K562 (cell line): ENCODE measurements around the gene ENTPD6. TPM values are rescaled to one million over a fixed set of nuclear protein-coding genes. Genes with fewer than 3 reads are reported as not detected.

Experiments used
- ATAC-seq: fragments of 200-7000 bp; cut with Tn5 transposase; 3 replicates; pipeline ENCODE4 v1.9.1; 2020; ENCODE audit warnings: moderate library complexity
- BruUV-seq: library from RNA; stranded (reverse); fragments of 400-500 nt; replicated peaks from 2 replicates; lab custom pipeline; 2021; lab: Mats Ljungman, UMichigan
- CTCF ChIA-PET: fragments of 300-600 bp; formaldehyde crosslinking; extraction: SDS; loops from one replicate; lab custom pipeline; 2021; ENCODE audit warnings: low intra/inter-chr PET ratio; lab: Yijun Ruan, JAX
- POLR2A ChIA-PET: fragments of 300-600, 350-650 bp; sonication (Branson Sonifier 250); formaldehyde crosslinking; extraction: SDS; loops from one replicate; lab custom pipeline; 2021; ENCODE audit warnings: antibody characterized with exemption, inconsistent platforms; lab: Yijun Ruan, JAX
- DNase-seq, 4 experiments: peaks; one replicate each; pipeline versions ENCODE4 v3.0.0 to v3.0.0-alpha.2; 2011 to 2018; ENCODE audit warnings: low spot score in 3 of 4, mixed read lengths in 3 of 4; ENCODE audit errors: extremely low read depth in 1 of 4
- FAIRE-seq: peaks from 2 replicates; lab custom pipeline; 2011; peaks lifted over from hg19 to GRCh38; lab: Jason Lieb, UNC
- H2AFZ ChIP-seq: 2 replicates; pipeline ENCODE4 v1.6.0; 2011; ENCODE audit warnings: low read depth, low read length, control low read depth, inconsistent platforms
- H3K27ac ChIP-seq: fragments of 200-600 bp; 3 replicates; pipeline ENCODE4 v1.8.0; 2011; ENCODE audit warnings: low read depth, mild to moderate bottlenecking, control low read depth, inconsistent platforms, low read length, moderate library complexity, mixed read lengths; ENCODE audit errors: extremely low read depth
- H3K27me3 ChIP-seq, 2 experiments: fragments of 300-600 bp in 1 of 2; 2 replicates in 1 of 2; 3 replicates in 1 of 2; pipeline versions ENCODE4 v1.6.0 to v1.8.0; 2011; ENCODE audit warnings: inconsistent platforms in 2 of 2, low read length in 2 of 2, mild to moderate bottlenecking in 1 of 2, mixed read lengths in 1 of 2, moderate library complexity in 1 of 2; ENCODE audit not compliant: control insufficient read depth in 2 of 2, insufficient read depth in 2 of 2
- H3K36me3 ChIP-seq: fragments of 300-600 bp; 3 replicates; pipeline ENCODE4 v1.8.0; 2011; ENCODE audit warnings: mild to moderate bottlenecking, low read length, inconsistent platforms; ENCODE audit not compliant: control insufficient read depth, insufficient read depth
- H3K4me1 ChIP-seq, 2 experiments: fragments of 200-600 bp in 1 of 2; replicated peaks in 1 of 2; 2 replicates in 1 of 2; 3 replicates in 1 of 2; pipeline versions ENCODE4 v1.5.1 to v1.8.0; 2011; ENCODE audit warnings: inconsistent platforms in 2 of 2, low read length in 2 of 2, mild to moderate bottlenecking in 1 of 2, mixed read lengths in 1 of 2, moderate library complexity in 1 of 2; ENCODE audit not compliant: control insufficient read depth in 2 of 2, insufficient read depth in 2 of 2
- H3K4me2 ChIP-seq: 2 replicates; pipeline ENCODE4 v1.6.1; 2011; ENCODE audit warnings: low read length, control low read depth, inconsistent platforms, mixed read lengths; ENCODE audit not compliant: insufficient read depth
- H3K4me3 ChIP-seq: fragments of 200-600 bp; sonication (generic), shearing (Covaris generic); 2 replicates; pipeline ENCODE4 v1.5.1; 2016; ENCODE audit warnings: control low read depth, inconsistent platforms
- H3K79me2 ChIP-seq: fragments of 200-600 bp; 3 replicates; pipeline ENCODE4 v1.8.0; 2011; ENCODE audit warnings: low read length, inconsistent platforms; ENCODE audit not compliant: control insufficient read depth, insufficient read depth
- H3K9ac ChIP-seq, 2 experiments: 2 replicates each; pipeline versions ENCODE4 v1.6.0 to v1.6.1; 2011; ENCODE audit warnings: low read depth in 2 of 2, low read length in 2 of 2, control low read depth in 1 of 2, inconsistent platforms in 1 of 2, mild to moderate bottlenecking in 1 of 2, mixed read lengths in 1 of 2; ENCODE audit not compliant: insufficient read depth in 1 of 2
- H3K9me1 ChIP-seq: one replicate; pipeline ENCODE4 v1.6.0; 2011; ENCODE audit warnings: inconsistent platforms, mild to moderate bottlenecking, low read length, moderate library complexity; ENCODE audit not compliant: control insufficient read depth, insufficient read depth
- H3K9me3 ChIP-seq: replicated peaks from 2 replicates; pipeline ENCODE4 v1.5.1; 2011; ENCODE audit warnings: low read depth, low read length, inconsistent platforms; ENCODE audit not compliant: control insufficient read depth, insufficient read depth
- H4K20me1 ChIP-seq: replicated peaks from 2 replicates; pipeline ENCODE4 v1.6.1; 2011; ENCODE audit warnings: low read length, inconsistent platforms, mixed read lengths; ENCODE audit not compliant: control insufficient read depth, insufficient read depth
- ARHGAP35 ChIP-seq: fragments of 450-650 bp; IDR thresholded peaks from 2 replicates; pipeline ENCODE4 v1.6.1; 2018; ENCODE audit not compliant: partially characterized antibody
- CHCHD3 ChIP-seq: fragments of 250-450 bp; sonication (Bioruptor Pico); IDR thresholded peaks from 2 replicates; pipeline ENCODE4 v2.1.2; 2022; ENCODE audit warnings: mild to moderate bottlenecking
- CTCF ChIP-seq, 3 experiments: IDR thresholded peaks in 2 of 3; conservative IDR thresholded peaks in 1 of 3; 2 replicates each; pipeline ENCODE4 v1.5.1; 2011 to 2012; ENCODE audit warnings: low read length in 3 of 3, mild to moderate bottlenecking in 3 of 3, control low read depth in 2 of 3, improper control_type of control experiment in 1 of 3, inconsistent platforms in 1 of 3, low read depth in 1 of 3, mixed read lengths in 1 of 3, moderate library complexity in 1 of 3; ENCODE audit not compliant: insufficient read depth in 2 of 3
- DDX20 ChIP-seq: fragments of 450-650 bp; IDR thresholded peaks from 2 replicates; pipeline ENCODE4 v1.6.1; 2016; ENCODE audit warnings: missing genetic modification characterization, low read depth, mild to moderate bottlenecking, missing compliant biosample characterization, moderate library complexity
- EHMT2 ChIP-seq: fragments of 450-650 bp; IDR thresholded peaks from 2 replicates; pipeline ENCODE4 v1.6.1; 2018; ENCODE audit warnings: antibody characterized with exemption
- ERF ChIP-seq: fragments of 450-650 bp; formaldehyde crosslinking; IDR thresholded peaks from 2 replicates; pipeline ENCODE4 v1.4.0; 2020; ENCODE audit warnings: mild to moderate bottlenecking, mixed read lengths
- GATAD2B ChIP-seq: fragments of 450-650 bp; IDR thresholded peaks from 2 replicates; pipeline ENCODE4 v1.6.1; 2017; ENCODE audit warnings: mild to moderate bottlenecking, borderline replicate concordance
- HLTF ChIP-seq: fragments of 450-650 bp; IDR thresholded peaks from 2 replicates; pipeline ENCODE4 v1.6.1; 2016
- NFATC3 ChIP-seq: fragments of 450-650 bp; IDR thresholded peaks from 2 replicates; pipeline ENCODE4 v1.6.1; 2017; ENCODE audit warnings: mild to moderate bottlenecking
- NONO ChIP-seq, 2 experiments: fragments of 200-400 bp in 1 of 2; fragments of 450-650 bp in 1 of 2; formaldehyde crosslinking in 1 of 2; IDR thresholded peaks; 2 replicates each; pipeline ENCODE4 v1.6.1; 2017; ENCODE audit warnings: low read depth in 2 of 2, mild to moderate bottlenecking in 2 of 2, moderate library complexity in 2 of 2, low read length in 1 of 2
- PCBP2 ChIP-seq: fragments of 200-400 bp; formaldehyde crosslinking; IDR thresholded peaks from 2 replicates; pipeline ENCODE4 v1.6.1; 2018; ENCODE audit warnings: low read length, low read depth, mild to moderate bottlenecking, moderate library complexity; ENCODE audit not compliant: poor library complexity, severe bottlenecking
- RBM25 ChIP-seq: fragments of 200-400 bp; formaldehyde crosslinking; IDR thresholded peaks from 2 replicates; pipeline ENCODE4 v1.6.1; 2018; ENCODE audit warnings: low read length, low read depth, moderate library complexity; ENCODE audit not compliant: severe bottlenecking
- SIRT6 ChIP-seq: IDR thresholded peaks from one replicate; pipeline ENCODE4 v1.6.1; 2012; ENCODE audit warnings: low read depth, mild to moderate bottlenecking, control low read depth, inconsistent platforms, low read length, moderate library complexity
- WGBS: fragments of 100-300 bp; shearing (Covaris generic); methylation state at CpG from one replicate; pipeline ENCODE4 v1.1.6; 2016; ENCODE audit warnings: low coverage, mixed read lengths; ENCODE audit not compliant: insufficient coverage; ENCODE audit errors: missing lambda C conversion rate; 5-methylcytosine and 5-hydroxymethylcytosine counted together
- in situ Hi-C: fragments of 300-500 bp; cut with MboI; formaldehyde crosslinking; loops from 4 replicates; pipeline ENCODE4 v1.15.0; 2018; ENCODE audit warnings: inconsistent platforms, mixed read lengths
- intact Hi-C: fragments of 100-400 bp; cut with micrococcal nuclease; formaldehyde crosslinking; loops from 2 replicates; pipeline ENCODE4 v1.14.2; 2022
- polyA plus RNA-seq, 8 experiments: library from polyadenylated mRNA; depleted of rRNA in 4 of 8; stranded (reverse) in 5 of 8; unstranded in 3 of 8; fragments of >200 nt; fragmentation: Nextera tagmentation in 2 of 8; fragmentation: Illumina TruSeq in 1 of 8; extraction: Ambion mirVana in 2 of 8; extraction: Trizol in 1 of 8; gene quantifications; 2 replicates each; pipeline versions ENCODE4 v1.2.1 to v1.2.3, GENCODE V29; 2011 to 2014; ENCODE audit warnings: inconsistent platforms in 1 of 8, missing spikeins in 1 of 8
- total RNA-seq, 7 experiments: library from RNA; depleted of rRNA in 6 of 7; stranded (reverse); fragments of >200 nt in 6 of 7; fragmentation: Illumina TruSeq in 2 of 7; extraction: Trizol in 2 of 7; gene quantifications; 2 replicates each; pipeline versions ENCODE4 v1.2.1 to v1.2.3, GENCODE V29; 2011 to 2021; ENCODE audit warnings: low replicate concordance in 1 of 7
- TF ChIP-seq, protein P1 (sequence below): fragments of 250-450 bp; sonication (Bioruptor Pico); IDR thresholded peaks from 2 replicates; pipeline ENCODE4 v1.8.0; 2022; ENCODE audit warnings: inconsistent platforms, mild to moderate bottlenecking, moderate library complexity, borderline replicate concordance
- TF ChIP-seq, protein P2 (sequence below): fragments of 450-650 bp; conservative IDR thresholded peaks from 2 replicates; pipeline ENCODE4 v1.6.1; 2016; ENCODE audit warnings: missing genetic modification characterization, low read depth, mild to moderate bottlenecking, control low read depth, missing compliant biosample characterization

Gene ENTPD6
- total and polyA plus RNA-seq, 9 of the 15 experiments (the other 6 are each of a cell fraction or from before 2014, with no cell fraction given), result 0.82 to 36.8 (median 22.4) TPM

DNA sequence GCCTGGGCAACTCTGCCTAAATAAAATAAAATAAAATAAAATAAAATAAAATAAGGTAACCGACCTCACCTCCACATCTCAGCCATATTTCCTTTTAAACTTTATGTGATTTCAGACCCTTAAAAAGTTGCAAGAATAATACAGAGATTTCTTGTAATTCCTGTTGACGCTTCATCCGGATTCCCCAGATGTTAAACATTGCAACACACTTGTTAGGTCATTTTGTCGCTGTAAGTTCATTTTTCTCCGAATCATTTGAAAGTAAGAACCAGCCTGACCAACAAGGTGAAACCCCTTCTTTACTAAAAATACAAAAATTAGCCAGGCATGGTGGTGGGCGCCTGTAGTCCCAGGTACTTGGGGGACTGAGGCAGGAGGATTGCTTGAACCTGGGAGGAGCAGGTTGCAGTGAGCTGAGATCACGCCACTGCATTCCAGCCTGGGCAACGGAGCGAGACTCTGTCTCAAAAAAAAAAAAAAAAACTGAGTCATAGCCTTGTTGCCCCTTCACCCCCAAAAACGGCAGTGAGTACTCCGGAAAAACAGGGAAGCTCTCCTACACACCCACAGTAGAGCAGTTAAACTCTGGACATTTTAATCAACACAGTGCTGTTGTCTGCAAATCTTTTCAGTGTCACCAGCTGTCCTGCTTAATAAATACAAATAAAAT lies 58.2 kb downstream of the ENTPD6 start (continued):
- no peak for TF ChIP-seq ERF (CRISPR knock-in tag)
- TF ChIP-seq, protein P1, sequence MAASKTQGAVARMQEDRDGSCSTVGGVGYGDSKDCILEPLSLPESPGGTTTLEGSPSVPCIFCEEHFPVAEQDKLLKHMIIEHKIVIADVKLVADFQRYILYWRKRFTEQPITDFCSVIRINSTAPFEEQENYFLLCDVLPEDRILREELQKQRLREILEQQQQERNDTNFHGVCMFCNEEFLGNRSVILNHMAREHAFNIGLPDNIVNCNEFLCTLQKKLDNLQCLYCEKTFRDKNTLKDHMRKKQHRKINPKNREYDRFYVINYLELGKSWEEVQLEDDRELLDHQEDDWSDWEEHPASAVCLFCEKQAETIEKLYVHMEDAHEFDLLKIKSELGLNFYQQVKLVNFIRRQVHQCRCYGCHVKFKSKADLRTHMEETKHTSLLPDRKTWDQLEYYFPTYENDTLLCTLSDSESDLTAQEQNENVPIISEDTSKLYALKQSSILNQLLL (CRISPR knock-in tag), result no peak
- TF ChIP-seq CHCHD3, result no peak
- no peak for TF ChIP-seq NONO (IDR thresholded peaks at IDR 0.05; ENCODE audit: low read depth in 2 of 2, low read length in 1 of 2)

DNA sequence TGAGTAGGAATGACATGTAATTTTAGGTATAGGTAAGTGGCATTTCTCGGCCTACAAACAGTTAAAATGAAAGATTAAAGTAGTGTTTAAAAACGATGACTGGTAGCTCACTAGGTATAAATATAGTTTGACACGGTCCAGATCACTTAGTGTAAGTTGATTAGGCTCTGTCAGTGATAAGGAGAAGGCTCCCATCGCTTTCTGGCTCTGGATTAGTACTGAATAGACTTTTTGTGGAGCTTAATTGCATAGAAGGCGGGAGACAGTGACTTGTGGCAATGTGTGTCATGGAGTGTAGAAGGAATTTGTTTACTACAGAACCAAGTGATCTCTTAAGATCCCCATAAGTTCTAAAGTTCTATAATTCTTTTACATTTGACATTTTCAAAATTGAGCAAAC lies 59.1 kb downstream of the ENTPD6 start:
- POLR2A ChIA-PET, result interaction anchor here (1.0 kb wide), 1 partner anchor 20 kb away, joined by 3 read pairs; no protein-coding TSS in a partner anchor
- in situ Hi-C loops, result no loop called here
- Histone ChIP-seq H3K9me3 (no peaks in the 10 kb centered on the region), H3K4me2 (no peak overlapping the region), H3K36me3 (peaks cover 7% of the 10 kb centered on the region; the same call in 1 of the 3 replicates), H3K27me3 (no peaks in the 10 kb centered on the region), H3K4me3 (no peak overlapping the region), H3K9ac (no peak overlapping the region), H3K9me1 (no peaks in the 10 kb centered on the region), H4K20me1 (no peaks in the 10 kb centered on the region), H3K79me2 (peaks cover 14% of the 10 kb centered on the region), H3K27ac (no peak overlapping the region), H2AFZ (no peak overlapping the region), H3K4me1 (peaks cover 6 to 10% of the 10 kb centered on the region in 2 experiments; a peak in 4 of 5 replicates)
- DNase-seq (no peak), FAIRE-seq (no peak), ATAC-seq (no peak)
- CTCF ChIA-PET, result no interaction called here
- 50% methylated on average over 5 of the region's 5 CpGs for WGBS
- TF ChIP-seq HLTF, result no peak
- TF ChIP-seq CTCF (IDR thresholded peaks at IDR 0.05 in 2 of 3, conservative IDR thresholded peaks at IDR 0.05 in 1 of 3; ENCODE audit: insufficient read depth in 2 of 3, low read depth in 1 of 3, low read length in 3 of 3), result no peak
- TF ChIP-seq, protein P2, sequence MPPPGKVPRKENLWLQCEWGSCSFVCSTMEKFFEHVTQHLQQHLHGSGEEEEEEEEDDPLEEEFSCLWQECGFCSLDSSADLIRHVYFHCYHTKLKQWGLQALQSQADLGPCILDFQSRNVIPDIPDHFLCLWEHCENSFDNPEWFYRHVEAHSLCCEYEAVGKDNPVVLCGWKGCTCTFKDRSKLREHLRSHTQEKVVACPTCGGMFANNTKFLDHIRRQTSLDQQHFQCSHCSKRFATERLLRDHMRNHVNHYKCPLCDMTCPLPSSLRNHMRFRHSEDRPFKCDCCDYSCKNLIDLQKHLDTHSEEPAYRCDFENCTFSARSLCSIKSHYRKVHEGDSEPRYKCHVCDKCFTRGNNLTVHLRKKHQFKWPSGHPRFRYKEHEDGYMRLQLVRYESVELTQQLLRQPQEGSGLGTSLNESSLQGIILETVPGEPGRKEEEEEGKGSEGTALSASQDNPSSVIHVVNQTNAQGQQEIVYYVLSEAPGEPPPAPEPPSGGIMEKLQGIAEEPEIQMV (tag), result no peak
- TF ChIP-seq EHMT2, result no peak
- no peak for TF ChIP-seq GATAD2B
- TF ChIP-seq ARHGAP35, result no peak
- no peak for TF ChIP-seq SIRT6
- TF ChIP-seq DDX20 (tag), result no peak
- TF ChIP-seq NFATC3, result no peak
- no peak for TF ChIP-seq PCBP2
- TF ChIP-seq RBM25, result no peak
- BruUV-seq, result no TSS peak
- intact Hi-C loops, result no loop called here
